GM18868 (cell line): ENCODE results near the gene SELENOF.
"Not testable (repeated sequence)": the region's sequence is repeated elsewhere in the genome, so short reads cannot be mapped to it uniquely, and the experiment has no call there.

Source experiments
- ATAC-seq: cut with Tn5 transposase; IDR thresholded peaks from one replicate; pipeline ENCODE4 v1.9.1; 2021; ENCODE audit warnings: mild to moderate bottlenecking, moderate library complexity; ENCODE audit not compliant: unreplicated experiment

SELENOF gene

DNA sequence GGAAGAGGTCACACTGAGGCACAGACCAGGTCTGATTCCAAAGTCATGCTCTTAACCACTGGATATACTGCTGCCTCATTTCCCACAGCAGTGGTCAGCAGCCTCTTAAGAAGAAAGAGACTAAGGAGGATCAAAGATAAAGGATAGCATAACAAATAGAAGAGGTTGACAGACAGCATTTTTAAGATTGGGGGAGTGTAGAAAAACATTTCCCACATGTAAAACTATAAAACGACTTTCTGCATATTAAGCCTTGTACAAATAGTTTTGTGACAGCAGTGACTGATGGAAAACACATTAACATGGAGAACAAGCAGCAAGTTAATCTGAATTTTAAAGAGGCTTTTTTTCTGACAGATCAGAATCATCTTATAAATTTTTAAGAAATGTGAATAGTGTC lies 92.0 kb downstream of the SELENOF start:
- no peak for ATAC-seq

- not testable (repeated sequence) for ATAC-seq
Observed at GRCh38 chr1:86819970-86820369, 94.0 kb downstream of the SELENOF start.

- not testable (repeated sequence) for ATAC-seq
Observed at GRCh38 chr1:86817246-86817826, 96.6 kb downstream of the SELENOF start.

GRCh38 chr1:86814118-86814517 lies 99.8 kb downstream of the SELENOF start:
- ATAC-seq, result not testable (repeated sequence)
